Bone marrow (tissue), 2 donors: Measurements from ENCODE around the gene CA7.
A peak's percentile ranks its signal among the peaks of the same experiment; 100 is the strongest.
"Not testable (repeated sequence)": the region's sequence is repeated elsewhere in the genome, so short reads cannot be mapped to it uniquely, and the experiment has no call there.

ENCODE experiments used
- DNase-seq, 2 donors: peaks; one replicate each; lab custom pipeline; 2025; lab: John Stamatoyannopoulos, UW

The CA7 gene

DNA sequence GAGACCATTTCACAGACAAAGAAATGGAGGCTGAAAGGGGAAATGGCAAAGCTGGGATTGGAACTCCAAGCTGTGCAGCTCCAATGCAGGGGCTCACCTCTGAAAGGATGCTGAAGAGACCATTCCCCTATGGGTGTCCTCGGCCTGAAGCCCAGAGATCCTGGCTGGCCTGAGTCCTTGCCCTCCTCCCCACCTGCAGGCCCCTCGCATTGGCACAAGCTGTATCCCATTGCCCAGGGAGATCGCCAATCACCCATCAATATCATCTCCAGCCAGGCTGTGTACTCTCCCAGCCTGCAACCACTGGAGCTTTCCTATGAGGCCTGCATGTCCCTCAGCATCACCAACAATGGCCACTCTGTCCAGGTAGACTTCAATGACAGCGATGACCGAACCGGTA is 2.6 kb downstream of the CA7 start:
- DNase-seq, result no peak

DNA sequence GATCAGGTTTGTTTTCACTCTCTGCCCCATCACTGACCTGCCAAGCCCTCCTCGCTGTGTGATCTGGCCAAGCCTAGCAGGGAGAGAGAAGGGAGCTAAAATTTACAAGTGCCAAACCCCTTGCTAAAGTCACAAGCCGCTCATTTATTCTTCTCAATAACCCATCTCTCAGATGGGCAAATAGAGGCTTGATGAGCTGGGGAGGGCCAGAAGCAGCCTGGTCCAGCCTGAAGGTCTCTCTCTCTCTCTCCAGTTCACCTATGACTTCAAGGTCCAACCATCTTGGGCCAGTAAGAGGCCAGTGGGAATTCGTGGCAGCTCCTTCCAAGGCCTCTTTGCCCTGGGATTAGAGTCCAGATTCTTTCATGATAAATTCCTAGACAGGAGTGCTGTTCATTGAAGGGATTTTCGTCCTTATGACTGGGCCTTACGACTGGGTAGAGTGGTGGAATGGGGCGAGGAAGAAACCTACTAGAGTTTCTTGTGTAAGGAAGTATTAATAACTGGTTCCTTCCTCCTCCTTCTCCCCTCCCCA is 3.4 kb downstream of the CA7 start:
- no peak for DNase-seq

DNA sequence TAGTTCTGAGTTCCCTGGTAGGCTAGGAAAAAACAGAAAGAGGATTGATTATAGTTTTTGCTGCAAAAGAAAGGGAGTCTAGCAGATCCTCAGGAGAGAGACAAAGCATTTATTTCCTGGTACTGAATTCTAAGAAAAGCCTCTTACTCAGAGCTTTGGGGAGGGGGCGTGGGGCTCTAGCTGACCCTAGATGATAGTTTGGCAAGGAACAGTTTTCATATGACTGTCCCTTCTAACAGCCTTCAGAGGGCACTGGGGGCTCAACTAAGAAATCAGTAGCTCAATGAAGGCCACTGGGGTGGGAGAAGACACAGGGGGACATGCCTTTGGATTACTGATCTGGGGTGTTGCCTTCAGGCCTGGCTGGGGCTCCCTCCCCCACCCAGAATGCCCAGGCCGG is 4.0 kb downstream of the CA7 start:
- no peak for DNase-seq

DNA sequence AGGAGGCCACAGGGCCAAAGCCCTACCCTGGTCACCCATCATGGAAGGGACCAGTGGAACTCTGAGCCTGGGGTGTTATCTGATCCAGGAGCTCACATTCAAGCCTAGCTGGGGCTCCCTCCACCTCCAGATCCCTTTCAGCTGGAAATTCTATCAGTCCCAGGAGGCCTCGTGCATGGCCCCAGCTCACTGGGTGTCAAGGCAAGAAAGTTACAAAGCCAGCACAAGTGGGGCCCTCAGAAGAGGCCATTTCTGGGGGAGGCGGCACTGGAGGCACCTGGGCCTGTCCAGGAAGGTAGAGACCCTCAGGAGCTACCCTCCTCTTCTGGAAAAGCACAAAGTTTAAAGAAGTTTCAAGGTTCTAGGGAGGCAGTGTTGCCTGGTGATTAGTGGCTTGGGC is 4.8 kb downstream of the CA7 start:
- no peak for DNase-seq

DNA sequence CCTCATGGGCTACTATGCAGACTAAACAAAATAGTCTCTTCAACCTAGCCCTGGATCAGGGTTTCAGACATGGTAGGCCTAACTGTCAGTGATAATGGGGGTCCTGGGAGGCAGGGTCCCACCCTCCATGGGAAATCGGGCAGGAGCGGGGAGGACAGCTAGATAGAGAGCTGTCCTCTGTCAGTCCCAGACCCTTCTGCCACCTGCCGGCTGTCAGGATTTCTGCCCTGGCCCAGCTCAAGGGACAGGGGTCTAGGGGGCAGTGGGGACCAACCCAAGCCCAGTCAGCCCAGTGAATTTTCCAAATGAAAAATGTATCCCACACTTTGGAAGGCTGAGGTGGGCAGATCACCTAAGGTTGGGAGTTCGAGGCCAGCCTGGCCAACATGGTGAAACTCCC is 5.3 kb downstream of the CA7 start:
- DNase-seq, result no peak

DNA sequence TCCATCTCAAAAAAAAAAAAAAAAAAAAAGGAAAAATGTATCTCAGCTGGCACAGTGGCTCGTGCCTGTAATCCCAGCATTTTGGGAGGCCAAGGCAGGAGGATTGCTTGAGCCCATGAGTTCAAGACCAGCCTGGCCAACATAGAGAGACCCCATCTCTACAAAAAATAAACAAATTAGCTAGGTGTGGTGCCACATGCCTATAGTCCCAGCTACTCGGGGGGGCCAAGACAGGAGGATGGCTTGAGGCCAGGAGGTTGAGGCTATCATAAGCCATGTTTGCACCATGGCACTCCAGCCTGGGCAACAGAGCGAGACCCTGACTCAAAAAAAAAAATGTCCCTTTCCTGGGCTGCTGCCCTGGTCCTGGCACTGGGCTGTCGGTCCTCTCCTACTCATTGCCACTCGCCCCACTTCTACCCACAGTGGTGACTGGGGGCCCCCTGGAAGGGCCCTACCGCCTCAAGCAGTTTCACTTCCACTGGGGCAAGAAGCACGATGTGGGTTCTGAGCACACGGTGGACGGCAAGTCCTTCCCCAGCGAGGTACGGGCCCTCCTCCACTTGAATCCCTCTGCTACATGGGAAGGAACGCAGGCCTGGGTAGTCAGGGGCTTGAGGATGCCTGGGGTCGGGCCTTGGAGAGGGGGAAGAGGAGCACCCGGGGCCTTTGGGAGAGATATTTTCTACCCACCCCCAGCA is 6.1 kb downstream of the CA7 start:
- no peak for DNase-seq

DNA sequence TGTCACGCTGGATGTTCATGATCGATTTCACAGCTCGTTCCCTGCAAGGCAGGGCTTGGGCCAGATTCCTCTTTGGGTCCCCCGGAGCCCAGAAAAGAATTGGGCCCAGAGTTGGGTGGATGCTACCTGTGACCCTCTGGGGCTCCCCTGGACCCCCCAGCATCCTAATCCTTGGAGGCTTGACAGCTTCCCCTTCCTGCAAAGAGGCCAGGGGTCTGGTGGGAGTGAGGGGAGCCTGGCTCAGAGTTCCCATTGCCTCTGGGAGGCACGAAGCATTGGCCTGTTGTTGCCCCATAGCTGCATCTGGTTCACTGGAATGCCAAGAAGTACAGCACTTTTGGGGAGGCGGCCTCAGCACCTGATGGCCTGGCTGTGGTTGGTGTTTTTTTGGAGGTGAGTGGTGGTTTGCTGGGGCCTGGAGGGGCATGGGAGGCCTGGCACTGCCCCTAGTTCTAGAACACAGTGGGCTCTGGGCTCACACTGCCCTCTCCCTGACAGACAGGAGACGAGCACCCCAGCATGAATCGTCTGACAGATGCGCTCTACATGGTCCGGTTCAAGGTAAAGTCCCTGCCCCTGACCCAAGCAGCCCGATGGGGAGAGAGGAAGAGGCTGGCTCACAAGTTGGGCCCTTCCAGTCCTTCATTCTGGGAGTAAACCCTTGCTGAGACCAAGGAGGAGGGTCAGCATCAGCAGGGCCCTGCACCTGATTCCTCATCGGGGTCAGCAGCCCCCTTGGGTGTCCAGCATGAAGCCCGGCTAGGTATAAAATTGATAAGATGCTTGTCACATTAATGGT is 7.2 kb downstream of the CA7 start:
- DNase-seq, result no peak

DNA sequence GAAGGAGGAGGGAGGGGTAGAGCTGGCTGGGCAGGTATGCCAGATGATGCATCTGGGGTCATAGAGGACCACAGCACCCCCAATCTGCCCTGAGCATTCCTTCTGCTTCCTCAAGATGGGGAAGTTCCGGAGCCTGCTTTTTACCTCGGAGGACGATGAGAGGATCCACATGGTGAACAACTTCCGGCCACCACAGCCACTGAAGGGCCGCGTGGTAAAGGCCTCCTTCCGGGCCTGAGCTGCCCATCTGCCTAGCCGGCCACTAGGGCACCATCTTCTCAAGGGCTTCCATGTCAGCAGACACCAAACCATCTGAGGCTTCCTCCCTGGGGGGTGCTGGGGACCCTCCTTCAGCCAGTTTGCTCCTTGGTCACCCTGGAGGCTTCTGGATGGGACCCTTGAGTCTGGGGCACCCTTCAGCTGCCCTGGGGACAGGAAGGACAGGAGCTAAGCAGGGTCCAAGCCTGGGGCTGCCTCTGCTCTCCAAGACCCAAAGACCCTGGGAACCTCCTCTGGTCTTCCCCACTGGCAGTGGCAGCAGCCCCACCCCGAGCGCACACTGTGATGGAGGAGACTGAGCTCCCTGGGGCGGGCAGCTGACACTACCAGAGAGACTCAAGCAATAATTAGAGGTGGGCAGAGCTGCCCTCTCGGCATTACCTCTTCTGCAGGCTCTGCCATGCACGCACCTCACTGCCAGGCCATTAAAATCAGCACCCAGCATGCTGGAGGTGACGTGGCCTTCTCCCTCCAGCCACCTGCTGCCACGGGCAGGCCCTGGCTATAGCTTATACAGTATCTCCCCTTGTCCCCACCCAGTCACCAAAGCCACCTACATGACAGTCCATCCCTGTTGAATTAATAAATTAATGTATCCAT is 9.3 kb downstream of the CA7 start:
- no peak for DNase-seq

DNA sequence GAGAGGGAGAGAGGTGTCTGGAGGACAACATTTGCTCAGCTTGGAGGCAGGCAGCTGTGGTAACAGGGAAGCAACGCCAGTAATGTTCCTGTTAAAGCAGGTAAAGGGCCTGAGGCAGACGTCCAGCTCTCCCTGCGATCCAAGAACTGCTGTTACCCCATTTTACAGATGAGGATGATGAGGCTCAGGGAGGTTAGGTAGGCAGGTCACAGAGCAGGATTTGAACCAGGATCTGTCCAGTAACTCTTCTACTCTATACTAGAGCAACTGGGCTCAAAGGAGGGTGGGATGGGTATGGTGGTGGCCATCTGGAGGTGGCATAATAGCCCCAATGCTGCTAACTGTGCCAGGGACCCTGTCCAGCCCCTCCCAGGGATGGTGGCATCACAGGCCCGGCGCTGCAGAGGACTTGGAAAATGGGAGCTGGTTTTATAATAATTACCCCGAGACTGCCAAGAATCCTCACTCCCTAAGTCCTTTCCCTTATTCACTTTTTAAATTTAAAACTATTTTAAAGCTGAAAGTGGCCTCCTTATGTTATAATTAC is 12.0 kb downstream of the CA7 start:
- no peak for DNase-seq

DNA sequence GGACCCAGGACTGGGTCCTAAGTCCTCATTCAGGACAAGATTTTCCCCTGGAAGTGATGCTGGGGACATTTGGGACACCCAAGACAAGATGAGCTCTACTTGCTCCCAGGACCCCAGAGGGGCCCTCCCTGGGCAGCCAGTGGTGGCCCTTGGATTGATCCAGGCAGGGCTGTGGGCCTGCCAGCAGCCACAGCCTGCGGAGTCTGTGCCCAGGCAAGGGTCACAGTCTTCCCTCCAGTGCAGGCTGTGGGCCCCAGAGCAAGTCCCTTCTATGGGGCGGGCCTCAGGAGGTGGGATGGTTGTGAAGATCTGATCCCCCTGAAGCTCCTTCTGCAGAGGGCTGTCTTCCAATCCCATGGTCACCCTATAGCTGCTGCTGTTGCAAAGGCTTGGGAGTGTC is 12.6 kb downstream of the CA7 start:
- no peak for DNase-seq

DNA sequence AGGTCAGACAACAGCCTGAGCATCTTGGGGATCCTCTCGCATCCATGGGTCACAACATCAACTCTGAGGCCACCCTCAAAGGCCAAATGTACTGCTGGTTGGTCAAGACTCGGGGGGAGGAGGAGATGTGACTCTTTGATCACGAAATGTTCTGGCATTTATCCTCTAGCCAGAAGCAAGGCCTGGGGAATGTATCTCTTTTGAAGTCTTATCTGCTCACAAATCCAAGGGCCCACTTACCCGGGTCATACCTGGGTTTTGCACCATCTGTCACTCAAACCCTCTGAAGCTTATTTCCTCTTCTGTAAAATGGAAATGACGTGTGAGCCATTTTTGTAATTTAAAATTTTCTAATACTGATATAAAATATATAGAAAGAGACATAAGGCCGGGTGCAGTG is 13.2 kb downstream of the CA7 start:
- no peak for DNase-seq

DNA sequence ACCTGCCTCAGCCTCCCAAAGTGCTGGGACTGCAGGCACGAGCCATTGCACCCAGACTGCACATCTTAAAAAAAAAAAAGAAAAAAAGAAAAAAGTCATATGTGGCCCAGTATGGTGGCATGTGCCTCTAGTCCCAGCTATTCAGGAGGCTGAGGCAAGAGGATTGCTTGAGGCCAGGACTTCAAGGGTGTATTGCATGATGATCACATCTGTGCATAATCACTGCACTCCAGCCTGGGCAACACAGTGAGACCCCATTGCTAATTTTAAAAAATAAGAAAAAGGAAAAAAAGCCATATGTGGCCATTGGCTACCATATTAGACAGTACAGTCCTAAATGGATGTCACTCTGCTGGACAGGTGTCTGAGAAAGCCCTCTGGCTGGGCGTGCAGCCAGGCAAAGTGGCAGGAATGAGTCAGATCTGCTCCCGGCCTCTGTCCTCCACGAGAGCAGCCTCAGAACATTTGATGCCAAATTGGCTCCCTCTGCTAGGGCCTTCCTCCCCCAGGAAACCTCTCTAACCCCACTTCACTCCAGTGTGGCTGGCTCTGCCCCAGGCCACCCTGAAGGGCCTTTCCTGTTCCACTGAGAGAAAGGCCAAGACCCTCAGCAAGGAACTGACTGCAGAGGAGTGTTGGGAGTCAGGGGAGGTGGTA is 14.7 kb downstream of the CA7 start:
- DNase-seq, result no peak

DNA sequence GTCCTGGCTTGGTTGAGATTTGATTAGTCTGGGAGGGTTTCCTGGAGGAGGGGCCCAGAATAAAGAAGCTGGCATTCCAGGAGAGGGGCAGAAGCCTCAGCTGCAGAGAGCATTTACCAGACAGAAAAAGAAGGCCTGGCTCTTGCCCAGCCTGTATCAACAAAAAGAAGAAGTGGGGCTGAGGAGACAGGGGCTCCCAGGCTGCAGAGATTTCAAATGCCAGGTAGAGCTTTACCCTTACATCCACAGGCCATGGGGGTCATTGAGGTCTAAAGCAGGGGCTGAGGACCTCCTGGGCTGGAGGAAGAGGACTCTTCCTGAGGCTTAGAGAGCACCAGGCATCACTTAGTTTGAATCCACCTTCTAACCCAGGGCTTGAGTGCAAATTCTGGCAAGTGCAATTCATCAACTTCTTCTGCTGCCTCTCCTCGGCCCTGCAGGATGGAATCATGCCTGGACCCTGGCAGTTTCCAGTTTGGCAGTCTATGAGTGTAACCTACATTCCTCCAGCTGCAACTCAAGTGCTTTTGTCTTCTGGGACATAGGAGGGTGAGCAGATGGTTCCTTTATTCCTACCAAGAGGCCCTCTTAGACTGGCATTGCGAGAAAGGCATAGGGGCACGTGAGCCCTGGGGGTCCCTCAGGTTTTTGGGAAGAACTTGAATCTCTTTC is 15.3 kb downstream of the CA7 start:
- no peak for DNase-seq

DNA sequence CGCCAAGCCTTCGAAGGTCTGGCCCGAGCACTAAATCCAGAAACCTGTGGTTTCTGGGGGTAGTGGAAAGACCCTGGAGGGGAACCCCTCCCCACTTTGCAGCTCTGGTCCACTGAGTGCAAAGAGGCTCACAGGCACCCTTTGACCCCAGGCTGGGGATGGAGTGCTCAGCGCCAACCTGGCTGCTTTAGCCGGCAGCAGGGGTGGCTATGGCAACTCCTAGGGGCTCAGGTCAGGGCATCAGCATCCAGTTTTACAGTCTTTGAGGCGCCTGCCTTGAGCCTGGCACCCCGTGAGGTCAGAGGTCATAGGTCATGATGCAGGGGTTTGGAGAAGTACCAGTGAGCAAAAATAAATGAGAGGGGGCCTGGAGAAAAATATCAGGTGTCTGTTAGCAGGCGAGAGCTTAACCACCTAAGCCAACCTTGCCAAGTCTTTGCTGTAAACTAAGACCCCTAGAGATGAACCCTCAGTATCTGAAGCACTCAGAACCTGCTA is 17.9 kb downstream of the CA7 start:
- DNase-seq, result no peak

DNA sequence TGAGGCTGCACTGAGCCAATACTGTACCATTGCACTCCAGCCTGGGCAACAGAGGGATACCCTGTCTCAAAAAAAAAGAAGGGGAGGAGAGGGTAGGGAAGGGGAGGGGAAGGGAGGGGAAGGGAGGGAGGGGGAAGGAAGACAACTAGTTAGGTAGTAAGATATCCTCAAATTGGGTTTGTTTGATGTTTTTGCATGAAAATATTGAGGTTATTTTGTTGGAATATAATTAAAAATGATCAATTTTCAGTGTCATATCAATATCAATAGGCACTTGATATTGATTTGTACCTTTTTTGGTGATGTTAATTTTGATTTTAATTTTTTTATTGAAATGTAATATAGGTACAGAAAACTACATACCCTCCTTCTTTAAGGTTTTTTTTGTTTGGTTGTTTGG is 19.5 kb downstream of the CA7 start:
- DNase-seq, result no peak

DNA sequence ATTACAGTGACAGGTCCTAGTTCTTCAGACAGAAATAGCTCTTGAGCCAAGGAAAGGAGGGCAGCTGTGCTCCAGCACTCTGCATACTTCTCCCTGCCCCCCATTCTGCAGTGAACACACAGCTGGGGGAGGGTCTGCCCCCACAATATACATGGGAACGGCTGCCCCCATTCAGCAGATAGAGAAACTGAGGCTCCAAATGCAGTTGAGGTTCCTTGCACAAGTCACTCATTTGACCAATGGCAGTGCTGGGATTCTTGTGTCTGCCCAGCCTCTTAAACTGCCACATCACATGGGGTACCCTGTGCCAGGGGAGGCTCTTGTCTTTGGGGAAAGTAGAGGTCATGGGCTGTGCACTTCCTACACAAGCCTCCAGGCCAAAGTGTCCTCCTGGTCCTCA is 25.2 kb downstream of the CA7 start:
- DNase-seq, result no peak

DNA sequence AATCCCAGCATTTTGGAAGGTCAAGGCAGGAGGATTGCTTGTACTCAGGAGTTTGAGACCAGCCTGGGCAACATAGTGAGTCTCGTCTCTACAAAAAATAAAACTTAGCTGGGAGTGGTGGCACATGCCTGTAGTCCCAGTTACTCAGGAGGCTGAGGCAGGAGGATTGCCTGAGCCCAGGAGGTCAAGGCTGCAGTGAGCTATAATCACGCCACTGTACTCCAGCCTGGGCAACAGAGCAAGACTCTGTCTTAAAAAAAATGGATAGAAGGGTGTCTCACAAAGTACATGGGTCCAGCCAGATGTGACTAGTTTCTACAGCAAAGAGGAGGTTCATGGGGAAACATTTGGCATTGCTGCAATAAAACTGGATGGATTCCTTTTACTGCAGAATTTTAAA is 27.1 kb downstream of the CA7 start:
- not testable (repeated sequence) for DNase-seq

DNA sequence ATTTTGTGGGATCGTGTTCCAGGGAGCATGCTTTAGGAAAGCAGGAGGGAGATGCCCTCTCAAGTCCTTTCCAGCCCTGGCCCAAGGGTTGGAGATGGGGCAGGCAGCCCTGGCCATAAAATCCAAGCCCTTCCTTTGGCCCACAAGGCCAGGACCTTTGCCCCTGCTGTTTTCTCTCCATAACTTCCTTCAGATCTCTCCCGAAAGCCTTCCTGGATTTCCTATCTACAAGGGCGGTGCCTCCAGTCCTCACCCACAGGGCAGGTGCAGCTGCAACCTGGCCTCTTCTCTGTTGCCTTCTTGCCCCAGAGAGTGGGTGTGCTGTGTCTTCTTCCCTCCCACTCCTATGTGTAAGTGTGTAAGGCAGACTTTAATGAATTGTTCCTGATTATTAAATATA is 27.6 kb downstream of the CA7 start:
- no peak for DNase-seq

DNA sequence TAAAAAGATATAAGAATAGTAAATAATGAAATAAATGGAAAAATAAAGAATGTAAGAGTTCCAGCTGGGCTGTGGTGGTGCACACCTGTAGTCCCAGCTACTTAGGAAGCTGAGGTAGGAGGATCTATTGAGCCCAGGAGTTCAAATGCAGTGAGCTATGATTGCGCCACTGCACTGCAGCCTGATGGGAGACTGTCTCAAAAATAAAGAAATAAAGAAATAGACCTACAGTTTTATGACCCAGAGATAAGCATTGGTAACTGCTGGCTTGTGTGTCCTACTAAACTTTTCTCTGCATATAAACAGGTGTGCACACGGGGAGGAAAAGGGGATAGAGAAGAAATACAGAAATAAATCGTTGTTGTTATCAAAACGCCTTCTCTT is 28.3 kb downstream of the CA7 start:
- DNase-seq, result no peak

DNA sequence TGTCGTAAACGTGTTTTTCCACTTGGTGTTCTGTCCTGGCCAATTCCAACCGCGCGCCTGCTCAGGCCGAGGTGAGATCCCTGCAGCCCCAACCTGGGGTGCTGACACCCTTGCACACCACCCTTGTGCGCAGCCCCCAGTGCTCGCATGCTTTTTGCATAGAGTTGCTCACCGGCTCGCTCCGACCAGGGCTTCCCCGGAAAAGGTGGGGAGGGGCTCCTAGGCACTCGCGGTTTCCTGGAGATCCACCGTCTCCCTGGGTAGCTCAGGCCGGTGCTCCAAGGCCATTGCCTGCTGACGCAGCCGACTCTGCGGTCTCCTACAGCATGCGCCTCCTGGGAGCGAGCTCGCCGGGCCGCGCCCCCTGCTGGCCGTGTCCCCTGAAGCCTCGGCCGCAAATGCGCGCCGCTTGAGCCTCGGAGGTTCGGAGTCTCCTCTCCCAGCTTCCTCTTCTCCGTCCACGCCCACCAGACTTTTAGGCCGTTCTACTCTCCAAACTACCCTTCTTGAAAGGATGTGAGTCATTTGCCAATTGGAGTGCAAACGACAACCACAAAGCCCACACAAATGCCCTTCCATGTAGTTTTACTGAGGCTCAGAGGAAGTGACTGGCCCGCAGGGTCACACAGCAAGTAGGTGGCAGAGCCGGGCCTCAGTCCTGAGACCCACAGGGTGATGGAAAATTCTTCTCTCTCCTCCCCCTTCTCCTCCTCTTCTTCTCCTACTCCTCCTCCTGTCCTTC is 28.9 kb downstream of the CA7 start:
- peak; percentile 85 to 99 for DNase-seq
